ENCODE data around the gene AAK1. TPM values are rescaled to one million over a fixed set of nuclear protein-coding genes. Genes with fewer than 3 reads are reported as not detected.
A peak's percentile ranks its signal among the peaks of the same experiment; 100 is the strongest.

The AAK1 gene
- total and polyA plus RNA-seq, 10 of the 15 experiments (the other 5 are each of a cell fraction or from before 2014, with no cell fraction given) = 2.9 to 41.4 (median 17.5) TPM

DNA sequence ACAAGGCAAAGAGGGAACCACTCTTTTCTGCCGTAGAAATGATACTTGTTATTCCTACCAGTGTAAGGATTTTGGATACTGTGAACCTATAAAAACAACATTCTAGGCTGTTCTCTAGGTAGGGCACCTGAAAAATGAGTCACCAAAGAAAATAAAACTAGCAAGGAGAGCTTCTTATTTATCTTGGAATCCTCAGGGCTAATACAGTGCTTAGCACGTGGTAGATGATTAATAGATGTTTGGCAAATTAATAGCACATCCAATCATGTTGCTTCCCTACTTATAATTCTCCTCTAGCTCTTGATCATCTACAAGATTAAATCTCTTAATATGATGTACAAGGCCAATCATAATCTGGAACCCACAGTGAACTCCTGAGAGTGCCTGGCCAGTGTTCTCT, 73.1 kb downstream of the AAK1 start:
- 91% methylated on average over 2 of the region's 2 CpGs for WGBS (ENCODE audit: insufficient coverage, insufficient replicate concordance, low lambda C conversion rate, missing lambda C conversion rate)
- ChIA-PET RAD21 (ENCODE audit: unreplicated experiment) (interaction anchor here (1.7 to 2.2 kb wide), 2 partner anchors 9 to 143 kb away, joined by 3 to 9 read pairs; no protein-coding TSS in a partner anchor), CTCF (interaction anchor here (0.7 to 15.7 kb wide), 8 partner anchors 10 to 195 kb away, joined by 3 to 176 read pairs (median 6); no protein-coding TSS in a partner anchor), SMC1A (ENCODE audit: uncharacterized antibody, unreplicated experiment) (interaction anchor here (0.9 to 2.5 kb wide), 7 partner anchors 9 to 154 kb away, joined by 3 to 18 read pairs (median 3); no protein-coding TSS in a partner anchor), POLR2A (interaction anchor here (1.0 to 1.3 kb wide), 2 partner anchors 17 to 74 kb away, joined by 3 to 7 read pairs; no protein-coding TSS in a partner anchor)
- Histone ChIP-seq H3K4me1 (ENCODE audit: control insufficient read depth, insufficient read depth, low read length) (no peaks in the 10 kb centered on the region), H3K79me2 (ENCODE audit: control insufficient read depth, insufficient read depth, low read length) (peaks cover 3% of the 10 kb centered on the region), H3K36me3 (ENCODE audit: control insufficient read depth in 2 of 2, insufficient read depth in 2 of 2, low read length in 1 of 2) (no peaks in the 10 kb centered on the region; a peak in 1 of 4 replicates), H2AFZ (ENCODE audit: control insufficient read depth, low read depth, low read length) (no peak overlapping the region), H3K4me3 (no peak overlapping the region), H3K9me3 (replicated peaks; ENCODE audit: control insufficient read depth, insufficient read depth, low read length) (no peaks in the 10 kb centered on the region), H3K27me3 (replicated peaks in 1 of 2; ENCODE audit: control insufficient read depth in 2 of 2, insufficient read depth in 2 of 2, low read length in 1 of 2) (no peaks in the 10 kb centered on the region), H4K20me1 (ENCODE audit: control insufficient read depth, insufficient read depth) (no peaks in the 10 kb centered on the region), H3K27ac (ENCODE audit: control insufficient read depth, insufficient read depth) (no peak overlapping the region), H3K9ac (ENCODE audit: control insufficient read depth, insufficient read depth, low read length) (no peak overlapping the region), H3K4me2 (ENCODE audit: control insufficient read depth, insufficient read depth) (no peak overlapping the region)
- DNase-seq (ENCODE audit: low read depth, low spot score) = no peak
- no TSS peak for BruUV-seq (replicated peaks)
- no peak for TF ChIP-seq HSF1 (IDR thresholded peaks at IDR 0.05; ENCODE audit: low read depth, low read length)
- no peak for TF ChIP-seq SIX5 (IDR thresholded peaks at IDR 0.05; ENCODE audit: low read depth, low read length, severe bottlenecking)
- TF ChIP-seq E2F8 (IDR thresholded peaks at IDR 0.05; ENCODE audit: low read depth, partially characterized antibody) = no peak
- no peak for TF ChIP-seq MYC (IDR thresholded peaks at IDR 0.05; ENCODE audit: insufficient read depth, insufficient read length, insufficient replicate concordance, low read length, severe bottlenecking)
- peak; percentile 71 for FAIRE-seq
- intact Hi-C loops (cut with micrococcal nuclease; ENCODE audit: unreplicated experiment) = no loop called here
- no peak for ATAC-seq
- in situ Hi-C loops (cut with MboI) = loop anchor here (25.0 kb wide), 1 partner anchor 242 kb away; no protein-coding TSS in a partner anchor

Measured in GM12878 (cell line).